HL-60 (cell line): Measurements from ENCODE around the gene FGD1.

Experiments
- DNase-seq, 2 experiments: peaks; one replicate each; pipeline ENCODE4 v3.0.0-alpha.2; 2010 to 2020; ENCODE audit warnings: low read depth in 1 of 2, low spot score in 1 of 2
- H3K27ac ChIP-seq: fragments of 250-450 bp; sonication (Bioruptor Pico); replicated peaks from 2 replicates; pipeline ENCODE4 v1.5.1; 2020; ENCODE audit warnings: mild to moderate bottlenecking, moderate library complexity
- H3K27me3 ChIP-seq: fragments of 250-450 bp; sonication (Bioruptor Pico); 2 replicates; pipeline ENCODE4 v1.5.1; 2021; ENCODE audit warnings: mild to moderate bottlenecking, moderate library complexity; ENCODE audit not compliant: insufficient read depth, poor library complexity, severe bottlenecking
- H3K4me3 ChIP-seq: replicated peaks from 2 replicates; pipeline ENCODE4 v1.5.1; 2011; ENCODE audit warnings: mild to moderate bottlenecking, control low read depth, low read length; ENCODE audit not compliant: insufficient read depth
- GABPA ChIP-seq: IDR thresholded peaks from 2 replicates; pipeline ENCODE4 v1.6.1; 2012; ENCODE audit warnings: low read depth
- POLR2AphosphoS5 ChIP-seq: IDR thresholded peaks from 2 replicates; pipeline ENCODE4 v1.6.1; 2012; ENCODE audit warnings: low read depth
- SPI1 ChIP-seq: IDR thresholded peaks from 2 replicates; pipeline ENCODE4 v1.6.1; 2012; ENCODE audit warnings: low read depth, mild to moderate bottlenecking, borderline replicate concordance
- TF ChIP-seq, protein P1 (sequence below): IDR thresholded peaks from 2 replicates; pipeline ENCODE4 v1.6.1; 2012; ENCODE audit warnings: low read depth; ENCODE audit not compliant: insufficient replicate concordance
- TF ChIP-seq, protein P2 (sequence below): IDR thresholded peaks from one replicate; pipeline ENCODE4 v1.5.1; 2011; ENCODE audit warnings: low read length, control low read depth, inconsistent platforms; ENCODE audit not compliant: insufficient read depth

FGD1 gene

DNA sequence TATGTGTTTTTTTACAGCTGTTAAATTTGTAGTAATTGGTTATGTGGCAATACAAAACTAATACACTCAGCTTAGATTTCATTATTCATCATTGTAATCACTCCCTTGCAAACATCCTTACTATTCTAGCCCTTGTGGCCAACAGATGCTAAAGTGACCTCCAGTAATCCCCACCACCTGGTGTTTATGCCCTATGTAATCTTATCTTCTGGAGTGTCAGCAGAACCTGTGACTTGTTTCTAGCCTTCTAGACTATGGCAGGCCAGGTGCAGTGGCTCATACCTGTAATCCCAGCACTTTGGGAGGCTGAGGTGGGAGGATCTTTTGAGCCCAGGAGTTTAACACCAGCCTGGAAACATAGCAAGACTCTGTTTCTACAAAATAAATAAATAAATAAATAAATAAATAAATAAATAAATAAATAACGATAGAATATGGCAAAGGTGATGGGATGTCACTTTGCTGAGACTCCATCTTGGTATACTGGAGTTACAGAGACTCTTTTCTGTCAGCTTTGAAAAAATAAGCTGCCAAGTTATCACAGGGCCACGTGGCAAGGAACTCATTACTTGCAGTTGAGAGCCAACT, 68.1 kb downstream of the FGD1 start:
- H3K4me3 ChIP-seq, result no peak overlapping the region
- H3K27me3 ChIP-seq, result no peaks in the 10 kb centered on the region
- TF ChIP-seq SPI1 (no peak), GABPA (no peak)
- TF ChIP-seq, protein P1, sequence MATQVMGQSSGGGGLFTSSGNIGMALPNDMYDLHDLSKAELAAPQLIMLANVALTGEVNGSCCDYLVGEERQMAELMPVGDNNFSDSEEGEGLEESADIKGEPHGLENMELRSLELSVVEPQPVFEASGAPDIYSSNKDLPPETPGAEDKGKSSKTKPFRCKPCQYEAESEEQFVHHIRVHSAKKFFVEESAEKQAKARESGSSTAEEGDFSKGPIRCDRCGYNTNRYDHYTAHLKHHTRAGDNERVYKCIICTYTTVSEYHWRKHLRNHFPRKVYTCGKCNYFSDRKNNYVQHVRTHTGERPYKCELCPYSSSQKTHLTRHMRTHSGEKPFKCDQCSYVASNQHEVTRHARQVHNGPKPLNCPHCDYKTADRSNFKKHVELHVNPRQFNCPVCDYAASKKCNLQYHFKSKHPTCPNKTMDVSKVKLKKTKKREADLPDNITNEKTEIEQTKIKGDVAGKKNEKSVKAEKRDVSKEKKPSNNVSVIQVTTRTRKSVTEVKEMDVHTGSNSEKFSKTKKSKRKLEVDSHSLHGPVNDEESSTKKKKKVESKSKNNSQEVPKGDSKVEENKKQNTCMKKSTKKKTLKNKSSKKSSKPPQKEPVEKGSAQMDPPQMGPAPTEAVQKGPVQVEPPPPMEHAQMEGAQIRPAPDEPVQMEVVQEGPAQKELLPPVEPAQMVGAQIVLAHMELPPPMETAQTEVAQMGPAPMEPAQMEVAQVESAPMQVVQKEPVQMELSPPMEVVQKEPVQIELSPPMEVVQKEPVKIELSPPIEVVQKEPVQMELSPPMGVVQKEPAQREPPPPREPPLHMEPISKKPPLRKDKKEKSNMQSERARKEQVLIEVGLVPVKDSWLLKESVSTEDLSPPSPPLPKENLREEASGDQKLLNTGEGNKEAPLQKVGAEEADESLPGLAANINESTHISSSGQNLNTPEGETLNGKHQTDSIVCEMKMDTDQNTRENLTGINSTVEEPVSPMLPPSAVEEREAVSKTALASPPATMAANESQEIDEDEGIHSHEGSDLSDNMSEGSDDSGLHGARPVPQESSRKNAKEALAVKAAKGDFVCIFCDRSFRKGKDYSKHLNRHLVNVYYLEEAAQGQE, result no peak
- TF ChIP-seq, protein P2, sequence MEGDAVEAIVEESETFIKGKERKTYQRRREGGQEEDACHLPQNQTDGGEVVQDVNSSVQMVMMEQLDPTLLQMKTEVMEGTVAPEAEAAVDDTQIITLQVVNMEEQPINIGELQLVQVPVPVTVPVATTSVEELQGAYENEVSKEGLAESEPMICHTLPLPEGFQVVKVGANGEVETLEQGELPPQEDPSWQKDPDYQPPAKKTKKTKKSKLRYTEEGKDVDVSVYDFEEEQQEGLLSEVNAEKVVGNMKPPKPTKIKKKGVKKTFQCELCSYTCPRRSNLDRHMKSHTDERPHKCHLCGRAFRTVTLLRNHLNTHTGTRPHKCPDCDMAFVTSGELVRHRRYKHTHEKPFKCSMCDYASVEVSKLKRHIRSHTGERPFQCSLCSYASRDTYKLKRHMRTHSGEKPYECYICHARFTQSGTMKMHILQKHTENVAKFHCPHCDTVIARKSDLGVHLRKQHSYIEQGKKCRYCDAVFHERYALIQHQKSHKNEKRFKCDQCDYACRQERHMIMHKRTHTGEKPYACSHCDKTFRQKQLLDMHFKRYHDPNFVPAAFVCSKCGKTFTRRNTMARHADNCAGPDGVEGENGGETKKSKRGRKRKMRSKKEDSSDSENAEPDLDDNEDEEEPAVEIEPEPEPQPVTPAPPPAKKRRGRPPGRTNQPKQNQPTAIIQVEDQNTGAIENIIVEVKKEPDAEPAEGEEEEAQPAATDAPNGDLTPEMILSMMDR, result no peak
- no peak for DNase-seq
- H3K27ac ChIP-seq, result no peak overlapping the region

DNA sequence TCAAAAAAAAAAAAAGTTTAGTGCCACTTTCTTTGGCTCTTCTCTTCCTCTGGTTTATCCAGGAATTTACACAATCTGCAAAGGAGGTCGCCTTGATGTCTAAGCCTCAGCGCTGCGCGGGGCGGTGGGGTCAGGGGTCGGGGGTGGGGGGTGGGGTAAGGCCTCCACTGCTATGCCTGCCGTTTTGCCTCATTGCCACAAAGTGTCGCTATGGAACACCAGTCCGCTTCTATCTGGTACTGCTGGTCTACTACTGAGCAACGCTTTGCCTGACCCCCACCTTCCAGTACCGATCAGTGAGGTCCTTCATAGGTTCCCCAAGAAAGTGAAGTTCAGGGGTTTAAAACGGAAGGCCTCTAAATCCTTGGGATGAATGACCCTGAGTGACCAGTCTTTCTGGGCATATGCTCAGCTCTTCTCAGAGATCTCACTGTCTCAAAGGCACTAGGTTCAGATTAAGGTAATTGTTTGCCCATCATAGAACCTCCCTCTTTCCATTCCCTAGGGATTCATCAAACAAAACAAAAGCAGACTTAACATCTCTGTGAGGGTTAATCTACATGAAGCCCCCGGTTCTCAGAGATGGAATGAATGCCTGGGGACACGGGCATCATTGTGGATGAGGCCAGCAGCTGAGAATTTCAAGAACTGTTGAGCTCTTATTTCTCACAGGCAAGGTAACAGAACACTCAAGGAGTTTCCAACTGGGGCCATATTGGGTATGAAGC, 72.7 kb downstream of the FGD1 start:
- H3K4me3 ChIP-seq, result no peak overlapping the region
- TF ChIP-seq, protein P1, result no peak
- TF ChIP-seq, protein P2, result peak; percentile 10
- H3K27ac ChIP-seq, result no peak overlapping the region
- H3K27me3 ChIP-seq, result no peaks in the 10 kb centered on the region
- no peak for DNase-seq

DNA sequence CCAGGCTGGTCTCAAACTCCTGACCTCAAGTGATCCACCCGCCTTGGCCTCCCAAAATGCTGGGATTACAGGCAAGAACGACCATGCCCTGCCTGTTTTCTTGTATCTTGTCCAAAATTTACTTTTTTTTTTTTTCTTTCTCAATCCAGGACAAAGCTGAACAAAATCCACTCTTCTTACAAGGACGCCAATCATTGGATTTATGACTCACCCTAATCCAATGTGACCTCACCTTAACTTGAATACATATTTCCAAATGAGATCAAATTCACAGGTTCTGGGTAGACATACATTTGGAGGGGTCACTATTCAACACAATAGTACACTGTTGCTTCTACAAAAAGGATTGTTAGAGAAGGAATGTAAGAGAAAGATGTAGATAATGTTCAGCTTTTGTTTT, 73.9 kb downstream of the FGD1 start:
- Histone ChIP-seq H3K27ac (no peak overlapping the region), H3K27me3 (no peaks in the 10 kb centered on the region), H3K4me3 (no peak overlapping the region)
- DNase-seq, result no peak
- no peak for TF ChIP-seq SPI1
- no peak for TF ChIP-seq GABPA
- TF ChIP-seq POLR2AphosphoS5, result no peak
- TF ChIP-seq, protein P1, result no peak
- TF ChIP-seq, protein P2, result no peak
